ENCODE data around the gene POLR3E.
"Not testable (repeated sequence)": the region's sequence is repeated elsewhere in the genome, so short reads cannot be mapped to it uniquely, and the experiment has no call there.

Gene POLR3E

GRCh38 chr16:22293137-22294106 lies 3.8 kb upstream of the POLR3E start:
- DNase-seq, result no peak

GRCh38 chr16:22296225-22297113 lies 740 bp upstream of the POLR3E start:
- DNase-seq, result peak; percentile 33

- peak; percentile 94 for DNase-seq
These were observed 893 bp downstream of the POLR3E start for GRCh38 chr16:22297871-22298733.

GRCh38 chr16:22299036-22299435 lies 1.8 kb downstream of the POLR3E start:
- no peak for DNase-seq

- peak; percentile 79 for DNase-seq
These were observed 3.3 kb downstream of the POLR3E start for GRCh38 chr16:22300427-22301071.

GRCh38 chr16:22301423-22301822 lies 4.2 kb downstream of the POLR3E start:
- not testable (repeated sequence) for DNase-seq

- DNase-seq, result no peak
These were observed 5.7 kb downstream of the POLR3E start for GRCh38 chr16:22302776-22303363.

GRCh38 chr16:22304411-22304810 lies 7.2 kb downstream of the POLR3E start:
- no peak for DNase-seq

GRCh38 chr16:22306788-22307187 lies 9.6 kb downstream of the POLR3E start:
- no peak for DNase-seq

GRCh38 chr16:22307838-22308237 lies 10.6 kb downstream of the POLR3E start:
- no peak for DNase-seq

- DNase-seq, result no peak
These were observed 11.8 kb downstream of the POLR3E start for GRCh38 chr16:22308824-22309520.

- DNase-seq, result no peak
These were observed 14.3 kb downstream of the POLR3E start for GRCh38 chr16:22311520-22311919.

- peak; percentile 18 for DNase-seq
These were observed 15.9 kb downstream of the POLR3E start for GRCh38 chr16:22312897-22313781.

- no peak for DNase-seq
These were observed 16.8 kb downstream of the POLR3E start for GRCh38 chr16:22313876-22314470.

GRCh38 chr16:22314661-22315626 lies 17.7 kb downstream of the POLR3E start:
- no peak for DNase-seq

- DNase-seq, result no peak
These were observed 18.8 kb downstream of the POLR3E start for GRCh38 chr16:22315979-22316378.

GRCh38 chr16:22316411-22316811 lies 19.2 kb downstream of the POLR3E start:
- DNase-seq, result no peak

GRCh38 chr16:22317001-22317530 lies 19.9 kb downstream of the POLR3E start:
- DNase-seq, result no peak
